ENCODE data around the gene LRRC66.

- no peak for TF ChIP-seq CTCF (IDR thresholded peaks at IDR 0.05; ENCODE audit: low read depth, low read length, poor library complexity, severe bottlenecking)
- TF ChIP-seq EZH2phosphoT487 (IDR thresholded peaks at IDR 0.05; ENCODE audit: borderline replicate concordance, low read length): no peak
Observed at GRCh38 chr4:52059372-52059771, 39.2 kb upstream of the LRRC66 start.

Measured in DOHH2 (cell line).